HCT116 (cell line): Measurements from ENCODE around the gene SVEP1. TPM values are rescaled to one million over a fixed set of nuclear protein-coding genes. Genes with fewer than 3 reads are reported as not detected.

Experiments used
- ATAC-seq: fragments of 200-7000 bp; cut with Tn5 transposase; 2 replicates; pipeline ENCODE4 v1.9.1; 2020; ENCODE audit warnings: mild to moderate bottlenecking, moderate library complexity
- BruUV-seq: library from RNA; stranded (reverse); fragments of 400-500 nt; replicated peaks from 2 replicates; lab custom pipeline; 2021; lab: Mats Ljungman, UMichigan
- CTCF ChIA-PET: fragments of 300-600 bp; sonication (Branson Sonifier 250); formaldehyde crosslinking; loops from one replicate; lab custom pipeline; 2021; ENCODE audit warnings: antibody characterized with exemption; lab: Charles Lee
- POLR2A ChIA-PET: fragments of 300-600, 350-600 bp; sonication (Branson Sonifier 250); formaldehyde crosslinking; loops from one replicate; lab custom pipeline; 2021; ENCODE audit warnings: antibody characterized with exemption; lab: Charles Lee
- RAD21 ChIA-PET, 2 experiments: fragments of 300-600 bp; sonication (Branson Sonifier 250); formaldehyde crosslinking; loops; one replicate each; lab custom pipeline; 2023; ENCODE audit warnings: low total read pairs in 2 of 2; ENCODE audit not compliant: uncharacterized antibody in 2 of 2, unreplicated experiment in 2 of 2, low non-redundant PET in 1 of 2; lab: Charles Lee
- DNase-seq: peaks from one replicate; pipeline ENCODE4 v3.0.0-alpha.2; 2010; ENCODE audit warnings: low read depth, low spot score
- H2AFZ ChIP-seq: fragments of 200-600 bp; shearing (Covaris generic), sonication (generic); 2 replicates; pipeline ENCODE4 v1.6.1; 2017; ENCODE audit warnings: low read depth, mixed run types, mixed read lengths, antibody characterized with exemption, low read length; ENCODE audit not compliant: poor library complexity, severe bottlenecking
- H3K27ac ChIP-seq: 2 replicates; pipeline ENCODE4 v1.5.1; 2012; ENCODE audit warnings: low read depth, low read length
- H3K27me3 ChIP-seq: fragments of 200-600 bp; sonication (generic); 2 replicates; pipeline ENCODE4 v1.6.1; 2016; ENCODE audit warnings: mixed run types, low read length, mixed read lengths; ENCODE audit not compliant: insufficient read depth
- H3K36me3 ChIP-seq, 2 experiments: fragments of 200-500 bp in 1 of 2; fragments of 200-600 bp in 1 of 2; sonication (Bioruptor generic) in 1 of 2; sonication (generic) in 1 of 2; 2 replicates each; pipeline versions ENCODE4 v1.5.1 to v1.6.1; 2014 to 2016; ENCODE audit warnings: low read length in 2 of 2, inconsistent platforms in 1 of 2, mixed read lengths in 1 of 2, mixed run types in 1 of 2; ENCODE audit not compliant: insufficient read depth in 2 of 2, control insufficient read depth in 1 of 2
- H3K4me1 ChIP-seq, 2 experiments: fragments of 200-600 bp in 1 of 2; sonication (generic) in 1 of 2; 2 replicates each; pipeline versions ENCODE4 v1.5.1 to v1.6.1; 2012 to 2017; ENCODE audit warnings: low read length in 2 of 2, inconsistent platforms in 1 of 2, mild to moderate bottlenecking in 1 of 2, mixed read lengths in 1 of 2, mixed run types in 1 of 2, moderate library complexity in 1 of 2; ENCODE audit not compliant: insufficient read depth in 2 of 2, control insufficient read depth in 1 of 2
- H3K4me2 ChIP-seq: fragments of 200-600 bp; sonication (generic); 2 replicates; pipeline ENCODE4 v1.6.1; 2017; ENCODE audit warnings: mixed run types, low read length, mixed read lengths
- H3K4me3 ChIP-seq, 2 experiments: fragments of 200-600 bp in 1 of 2; sonication (generic) in 1 of 2; replicated peaks in 1 of 2; 2 replicates each; pipeline ENCODE4 v1.5.1; 2011 to 2016; ENCODE audit warnings: low read length in 2 of 2, control low read depth in 1 of 2, low read depth in 1 of 2, mild to moderate bottlenecking in 1 of 2, mixed read lengths in 1 of 2, mixed run types in 1 of 2
- H3K79me2 ChIP-seq: fragments of 200-600 bp; sonication (generic); 2 replicates; pipeline ENCODE4 v1.6.1; 2017; ENCODE audit warnings: mild to moderate bottlenecking, mixed run types, low read length, moderate library complexity, mixed read lengths; ENCODE audit not compliant: insufficient read depth
- H3K9ac ChIP-seq: fragments of 200-600 bp; sonication (generic); 2 replicates; pipeline ENCODE4 v1.6.1; 2016; ENCODE audit warnings: low read length, mixed read lengths
- H3K9me2 ChIP-seq: fragments of 200-600 bp; sonication (generic), shearing (Covaris generic); 2 replicates; pipeline ENCODE4 v1.6.1; 2017; ENCODE audit warnings: mixed run types, mild to moderate bottlenecking, moderate library complexity; ENCODE audit not compliant: insufficient read depth
- H3K9me3 ChIP-seq, 2 experiments: fragments of 200-500 bp in 1 of 2; fragments of 200-600 bp in 1 of 2; sonication (Bioruptor generic) in 1 of 2; sonication (generic) in 1 of 2; 2 replicates each; pipeline ENCODE4 v1.6.1; 2014 to 2017; ENCODE audit warnings: low read length in 2 of 2, mixed read lengths in 2 of 2, inconsistent platforms in 1 of 2, low read depth in 1 of 2, mild to moderate bottlenecking in 1 of 2, mixed run types in 1 of 2, moderate library complexity in 1 of 2; ENCODE audit not compliant: control insufficient read depth in 1 of 2, insufficient read depth in 1 of 2
- H4K20me1 ChIP-seq: fragments of 200-600 bp; sonication (generic), shearing (Covaris generic); 2 replicates; pipeline ENCODE4 v1.6.1; 2017; ENCODE audit warnings: mixed run types, mild to moderate bottlenecking, moderate library complexity; ENCODE audit not compliant: insufficient read depth
- ELF1 ChIP-seq: IDR thresholded peaks from 2 replicates; pipeline ENCODE4 v1.6.1; 2012; ENCODE audit warnings: low read depth, borderline replicate concordance
- EZH2 ChIP-seq: fragments of 200-600 bp; sonication (generic); IDR thresholded peaks from 2 replicates; pipeline ENCODE4 v1.6.1; 2017; ENCODE audit warnings: antibody characterized with exemption, mixed run types
- EZH2phosphoT487 ChIP-seq: fragments of 200-600 bp; IDR thresholded peaks from 2 replicates; pipeline ENCODE4 v1.6.1; 2018; ENCODE audit warnings: antibody characterized with exemption, borderline replicate concordance
- ZNF274 ChIP-seq: fragments of 200-500 bp; sonication (Bioruptor generic); IDR thresholded peaks from 2 replicates; pipeline ENCODE4 v1.6.1; 2014; ENCODE audit warnings: mild to moderate bottlenecking, low read depth, low read length, inconsistent platforms
- intact Hi-C: fragments of 100-400 bp; cut with micrococcal nuclease; formaldehyde crosslinking; loops from 2 replicates; pipeline ENCODE4 v1.10.0; 2022
- total RNA-seq: library from RNA; stranded (reverse); gene quantifications from one replicate; pipeline ENCODE4 v1.2.1, GENCODE V29; 2021; ENCODE audit not compliant: unreplicated experiment
- TF ChIP-seq, protein P1 (sequence below), 3 experiments: fragments of 200-600 bp in 1 of 3; sonication (generic) in 1 of 3; IDR thresholded peaks in 2 of 3; conservative IDR thresholded peaks in 1 of 3; 2 replicates each; pipeline ENCODE4 v1.5.1; 2012 to 2017; ENCODE audit warnings: low read depth in 2 of 3, low read length in 2 of 3, antibody characterized with exemption in 1 of 3, borderline replicate concordance in 1 of 3, control low read depth in 1 of 3, mild to moderate bottlenecking in 1 of 3, mixed read lengths in 1 of 3, mixed run types in 1 of 3, moderate library complexity in 1 of 3; ENCODE audit not compliant: insufficient read depth in 1 of 3
- TF ChIP-seq, protein P2 (sequence below): IDR thresholded peaks from 2 replicates; pipeline ENCODE4 v1.6.1; 2012; ENCODE audit warnings: low read depth
- TF ChIP-seq, protein P3 (sequence below): IDR thresholded peaks from 2 replicates; pipeline ENCODE4 v1.6.1; 2012

The SVEP1 gene
- total RNA-seq, 1 experiment from 2014 or later: 0.15 TPM

DNA sequence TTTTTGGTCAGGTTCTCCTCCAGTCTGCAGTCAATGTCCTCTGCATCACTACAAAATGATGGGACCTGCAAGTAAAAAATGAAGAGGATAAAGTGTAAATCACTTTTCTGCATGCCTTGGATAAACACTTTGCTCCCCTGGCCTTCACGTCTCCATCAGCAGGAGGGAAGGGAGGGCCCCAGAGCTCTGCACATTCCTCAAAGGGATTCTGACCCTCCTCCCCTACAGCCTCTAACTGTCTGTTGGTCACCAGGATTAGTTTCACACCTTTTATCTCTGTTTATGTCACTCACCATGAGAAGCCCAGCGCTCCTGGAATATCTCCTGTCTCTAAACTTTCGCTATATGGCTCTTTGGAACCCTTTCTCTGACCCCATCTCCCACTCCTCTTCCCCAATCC is 103.3 kb downstream of the SVEP1 start:
- Histone ChIP-seq H3K27me3 (no peaks in the 10 kb centered on the region), H3K27ac (no peak overlapping the region), H2AFZ (no peak overlapping the region), H3K9me2 (no peaks in the 10 kb centered on the region), H3K4me3 (no peak overlapping the region), H3K4me2 (no peak overlapping the region), H3K36me3 (no peaks in the 10 kb centered on the region), H4K20me1 (no peaks in the 10 kb centered on the region), H3K9me3 (no peaks in the 10 kb centered on the region), H3K4me1 (no peaks in the 10 kb centered on the region), H3K9ac (no peak overlapping the region), H3K79me2 (no peaks in the 10 kb centered on the region)
- BruUV-seq: no TSS peak
- ATAC-seq (no peak), DNase-seq (no peak)
- TF ChIP-seq ELF1 (no peak), EZH2phosphoT487 (no peak), EZH2 (no peak), ZNF274 (no peak)
- TF ChIP-seq, protein P1, sequence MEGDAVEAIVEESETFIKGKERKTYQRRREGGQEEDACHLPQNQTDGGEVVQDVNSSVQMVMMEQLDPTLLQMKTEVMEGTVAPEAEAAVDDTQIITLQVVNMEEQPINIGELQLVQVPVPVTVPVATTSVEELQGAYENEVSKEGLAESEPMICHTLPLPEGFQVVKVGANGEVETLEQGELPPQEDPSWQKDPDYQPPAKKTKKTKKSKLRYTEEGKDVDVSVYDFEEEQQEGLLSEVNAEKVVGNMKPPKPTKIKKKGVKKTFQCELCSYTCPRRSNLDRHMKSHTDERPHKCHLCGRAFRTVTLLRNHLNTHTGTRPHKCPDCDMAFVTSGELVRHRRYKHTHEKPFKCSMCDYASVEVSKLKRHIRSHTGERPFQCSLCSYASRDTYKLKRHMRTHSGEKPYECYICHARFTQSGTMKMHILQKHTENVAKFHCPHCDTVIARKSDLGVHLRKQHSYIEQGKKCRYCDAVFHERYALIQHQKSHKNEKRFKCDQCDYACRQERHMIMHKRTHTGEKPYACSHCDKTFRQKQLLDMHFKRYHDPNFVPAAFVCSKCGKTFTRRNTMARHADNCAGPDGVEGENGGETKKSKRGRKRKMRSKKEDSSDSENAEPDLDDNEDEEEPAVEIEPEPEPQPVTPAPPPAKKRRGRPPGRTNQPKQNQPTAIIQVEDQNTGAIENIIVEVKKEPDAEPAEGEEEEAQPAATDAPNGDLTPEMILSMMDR (IDR thresholded peaks at IDR 0.05 in 2 of 3, conservative IDR thresholded peaks at IDR 0.05 in 1 of 3; ENCODE audit: borderline replicate concordance in 1 of 3, insufficient read depth in 1 of 3, low read depth in 2 of 3, low read length in 2 of 3): no peak
- TF ChIP-seq, protein P2, sequence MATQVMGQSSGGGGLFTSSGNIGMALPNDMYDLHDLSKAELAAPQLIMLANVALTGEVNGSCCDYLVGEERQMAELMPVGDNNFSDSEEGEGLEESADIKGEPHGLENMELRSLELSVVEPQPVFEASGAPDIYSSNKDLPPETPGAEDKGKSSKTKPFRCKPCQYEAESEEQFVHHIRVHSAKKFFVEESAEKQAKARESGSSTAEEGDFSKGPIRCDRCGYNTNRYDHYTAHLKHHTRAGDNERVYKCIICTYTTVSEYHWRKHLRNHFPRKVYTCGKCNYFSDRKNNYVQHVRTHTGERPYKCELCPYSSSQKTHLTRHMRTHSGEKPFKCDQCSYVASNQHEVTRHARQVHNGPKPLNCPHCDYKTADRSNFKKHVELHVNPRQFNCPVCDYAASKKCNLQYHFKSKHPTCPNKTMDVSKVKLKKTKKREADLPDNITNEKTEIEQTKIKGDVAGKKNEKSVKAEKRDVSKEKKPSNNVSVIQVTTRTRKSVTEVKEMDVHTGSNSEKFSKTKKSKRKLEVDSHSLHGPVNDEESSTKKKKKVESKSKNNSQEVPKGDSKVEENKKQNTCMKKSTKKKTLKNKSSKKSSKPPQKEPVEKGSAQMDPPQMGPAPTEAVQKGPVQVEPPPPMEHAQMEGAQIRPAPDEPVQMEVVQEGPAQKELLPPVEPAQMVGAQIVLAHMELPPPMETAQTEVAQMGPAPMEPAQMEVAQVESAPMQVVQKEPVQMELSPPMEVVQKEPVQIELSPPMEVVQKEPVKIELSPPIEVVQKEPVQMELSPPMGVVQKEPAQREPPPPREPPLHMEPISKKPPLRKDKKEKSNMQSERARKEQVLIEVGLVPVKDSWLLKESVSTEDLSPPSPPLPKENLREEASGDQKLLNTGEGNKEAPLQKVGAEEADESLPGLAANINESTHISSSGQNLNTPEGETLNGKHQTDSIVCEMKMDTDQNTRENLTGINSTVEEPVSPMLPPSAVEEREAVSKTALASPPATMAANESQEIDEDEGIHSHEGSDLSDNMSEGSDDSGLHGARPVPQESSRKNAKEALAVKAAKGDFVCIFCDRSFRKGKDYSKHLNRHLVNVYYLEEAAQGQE: no peak
- TF ChIP-seq, protein P3, sequence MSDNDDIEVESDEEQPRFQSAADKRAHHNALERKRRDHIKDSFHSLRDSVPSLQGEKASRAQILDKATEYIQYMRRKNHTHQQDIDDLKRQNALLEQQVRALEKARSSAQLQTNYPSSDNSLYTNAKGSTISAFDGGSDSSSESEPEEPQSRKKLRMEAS: no peak
- intact Hi-C loops: no loop called here
- ChIA-PET RAD21 (no interaction called here), CTCF (no interaction called here), POLR2A (no interaction called here)
